Upper lobe of right lung (tissue), 1 donor: ENCODE results near the gene OSBPL3. TPM values are rescaled to one million over a fixed set of nuclear protein-coding genes. Genes with fewer than 3 reads are reported as not detected.

ENCODE experiments used
- ATAC-seq: fragments of 200-7000 bp; cut with Tn5 transposase; one replicate; pipeline ENCODE4 v1.9.1; 2020; ENCODE audit warnings: mild to moderate bottlenecking, moderate library complexity
- DNase-seq: peaks from one replicate; pipeline ENCODE4 v3.0.0-alpha.2; 2020
- H3K27ac ChIP-seq: fragments of 200-600 bp; one replicate; pipeline ENCODE4 v1.8.0; 2022
- H3K27me3 ChIP-seq: fragments of 200-600 bp; one replicate; pipeline ENCODE4 v1.8.0; 2022; ENCODE audit warnings: mild to moderate bottlenecking
- H3K36me3 ChIP-seq: fragments of 200-600 bp; one replicate; pipeline ENCODE4 v1.8.0; 2022
- H3K4me1 ChIP-seq: fragments of 200-600 bp; one replicate; pipeline ENCODE4 v1.8.0; 2022
- H3K4me3 ChIP-seq: fragments of 200-600 bp; one replicate; pipeline ENCODE4 v1.8.0; 2022; ENCODE audit warnings: mild to moderate bottlenecking
- H3K9me3 ChIP-seq: fragments of 200-600 bp; one replicate; pipeline ENCODE4 v1.8.0; 2022
- intact Hi-C: fragments of 100-400 bp; cut with DNase I; formaldehyde crosslinking; loops from one replicate; pipeline ENCODE4 v1.11.0; 2022
- total RNA-seq: library from RNA; stranded (reverse); fragmentation: NEBNext Ultra II Directional; extraction: Animal tissue kit (Norgen Biotek cat#: 25700); gene quantifications from one replicate; pipeline ENCODE4 v1.2.1, GENCODE V29; 2021
- TF ChIP-seq, protein P1 (sequence below): fragments of 200-600 bp; IDR thresholded peaks from one replicate; pipeline ENCODE4 v1.8.0; 2022; ENCODE audit warnings: antibody characterized with exemption
- donor health status: DM: no; HTN: yes; CAD: no; lungs with severe emphysema.

The OSBPL3 gene
- total RNA-seq, 1 donor from 2014 or later = 23.7 TPM

DNA sequence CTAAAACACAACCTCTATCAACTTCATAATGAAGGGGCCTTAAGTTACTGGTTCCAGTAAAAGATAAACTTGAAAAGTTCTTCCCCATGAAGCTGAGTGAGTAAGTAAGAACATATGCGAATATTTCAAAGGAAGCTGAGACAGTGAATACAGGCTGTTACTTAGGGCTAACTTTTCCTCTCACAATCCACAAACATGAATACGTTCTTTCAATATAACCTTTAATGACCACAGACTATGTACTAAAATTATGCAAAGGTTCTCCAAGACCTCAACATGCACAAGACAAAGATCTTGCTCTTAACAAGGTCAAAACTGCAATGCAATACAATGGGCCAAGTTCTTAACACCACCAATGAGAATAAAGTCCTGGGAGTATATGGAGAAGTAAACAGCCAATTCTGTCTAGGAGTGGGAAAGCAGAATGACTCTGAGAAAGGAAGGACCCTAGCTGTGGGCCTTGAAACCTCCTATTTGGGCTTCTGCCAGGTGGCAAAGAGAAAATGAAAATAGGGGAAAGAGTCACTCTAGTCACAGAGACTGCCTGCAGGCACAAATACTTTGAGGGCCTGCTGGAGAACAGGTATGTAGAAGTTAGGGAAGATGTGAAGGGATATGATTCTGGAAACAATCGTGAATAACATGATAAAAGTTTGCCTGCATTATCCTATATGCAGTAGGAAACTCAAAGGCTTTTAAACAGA lies 43.7 kb downstream of the OSBPL3 start:
- no peak for DNase-seq
- H3K27ac ChIP-seq = no peak overlapping the region
- H3K27me3 ChIP-seq = no peaks in the 10 kb centered on the region
- TF ChIP-seq, protein P1, sequence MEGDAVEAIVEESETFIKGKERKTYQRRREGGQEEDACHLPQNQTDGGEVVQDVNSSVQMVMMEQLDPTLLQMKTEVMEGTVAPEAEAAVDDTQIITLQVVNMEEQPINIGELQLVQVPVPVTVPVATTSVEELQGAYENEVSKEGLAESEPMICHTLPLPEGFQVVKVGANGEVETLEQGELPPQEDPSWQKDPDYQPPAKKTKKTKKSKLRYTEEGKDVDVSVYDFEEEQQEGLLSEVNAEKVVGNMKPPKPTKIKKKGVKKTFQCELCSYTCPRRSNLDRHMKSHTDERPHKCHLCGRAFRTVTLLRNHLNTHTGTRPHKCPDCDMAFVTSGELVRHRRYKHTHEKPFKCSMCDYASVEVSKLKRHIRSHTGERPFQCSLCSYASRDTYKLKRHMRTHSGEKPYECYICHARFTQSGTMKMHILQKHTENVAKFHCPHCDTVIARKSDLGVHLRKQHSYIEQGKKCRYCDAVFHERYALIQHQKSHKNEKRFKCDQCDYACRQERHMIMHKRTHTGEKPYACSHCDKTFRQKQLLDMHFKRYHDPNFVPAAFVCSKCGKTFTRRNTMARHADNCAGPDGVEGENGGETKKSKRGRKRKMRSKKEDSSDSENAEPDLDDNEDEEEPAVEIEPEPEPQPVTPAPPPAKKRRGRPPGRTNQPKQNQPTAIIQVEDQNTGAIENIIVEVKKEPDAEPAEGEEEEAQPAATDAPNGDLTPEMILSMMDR = no peak
- no peaks in the 10 kb centered on the region for H3K36me3 ChIP-seq
- H3K4me1 ChIP-seq = no peaks in the 10 kb centered on the region
- intact Hi-C loops = no loop called here
- H3K9me3 ChIP-seq = no peaks in the 10 kb centered on the region
- ATAC-seq = no peak
- H3K4me3 ChIP-seq = no peak overlapping the region

DNA sequence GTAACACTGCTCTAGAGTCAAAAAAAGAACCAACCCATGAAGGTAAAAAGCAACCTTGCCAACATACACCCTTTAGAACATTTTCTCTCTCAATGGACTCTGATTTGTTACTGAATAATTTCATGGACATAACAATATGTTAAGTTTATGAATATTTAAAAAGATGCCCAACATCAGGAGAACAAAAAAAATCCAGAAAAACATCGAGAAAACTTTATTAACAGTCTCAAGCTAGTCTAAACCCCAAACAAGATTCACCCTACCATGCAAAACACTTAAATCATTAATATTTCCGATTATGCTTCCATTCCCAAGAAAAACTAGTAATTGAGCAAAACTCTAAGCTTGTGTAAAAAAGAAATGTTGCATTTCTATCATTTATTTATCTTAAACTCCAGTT lies 46.7 kb downstream of the OSBPL3 start:
- H3K27me3 ChIP-seq = no peaks in the 10 kb centered on the region
- ATAC-seq = no peak

DNA sequence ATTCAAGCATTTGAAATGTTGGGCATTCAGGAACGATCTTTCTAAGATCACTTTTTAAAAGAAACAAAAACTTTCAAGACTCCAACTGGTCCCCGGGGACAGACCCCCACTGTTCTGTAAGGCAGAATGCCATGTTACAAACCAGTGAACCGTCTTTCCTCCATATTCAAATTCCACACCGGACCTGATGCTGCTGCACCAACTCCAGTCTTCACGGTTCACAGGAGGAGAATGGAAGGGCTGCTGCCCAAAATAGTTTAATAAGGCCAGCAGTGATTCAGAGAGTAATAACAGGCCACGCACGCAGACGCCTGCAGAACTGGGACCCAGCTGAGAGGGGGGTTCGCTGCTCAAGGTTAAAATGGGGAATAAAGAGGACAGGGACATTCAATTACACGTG lies 47.2 kb downstream of the OSBPL3 start:
- intact Hi-C loops = no loop called here
- no peak overlapping the region for H3K27ac ChIP-seq

More for the DNA sequence above, 46.7 kb downstream of the OSBPL3 start:
- Histone ChIP-seq H3K27ac (no peak overlapping the region), H3K9me3 (no peaks in the 10 kb centered on the region), H3K4me3 (no peak overlapping the region), H3K4me1 (no peaks in the 10 kb centered on the region), H3K36me3 (no peaks in the 10 kb centered on the region)
- no peak for DNase-seq
- TF ChIP-seq, protein P1 = no peak
- intact Hi-C loops = no loop called here

DNA sequence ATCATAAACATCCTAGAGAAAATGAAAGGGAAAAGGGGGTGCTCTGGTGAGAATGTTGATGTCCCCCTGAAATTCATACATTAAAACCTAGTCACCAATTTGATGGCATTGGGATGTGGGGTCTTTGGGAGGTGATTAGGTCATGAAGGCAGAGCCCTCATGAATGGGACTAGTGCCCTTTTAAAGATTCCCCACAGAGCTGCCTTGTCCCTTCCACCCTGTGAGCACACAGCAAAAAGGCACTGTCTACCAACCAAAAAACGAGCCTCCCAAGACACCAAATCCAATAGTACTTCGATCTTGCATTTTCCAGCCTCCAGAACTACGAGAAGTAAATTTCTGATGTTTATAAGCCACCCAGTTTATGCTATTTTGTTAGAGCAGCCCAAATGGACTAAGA lies 47.6 kb downstream of the OSBPL3 start:
- TF ChIP-seq, protein P1 = no peak
- Histone ChIP-seq H3K27me3 (no peaks in the 10 kb centered on the region), H3K4me3 (no peak overlapping the region), H3K4me1 (no peaks in the 10 kb centered on the region), H3K36me3 (no peaks in the 10 kb centered on the region), H3K9me3 (no peaks in the 10 kb centered on the region), H3K27ac (no peak overlapping the region)
- DNase-seq (no peak), ATAC-seq (no peak)
- intact Hi-C loops = no loop called here

More for the DNA sequence above, 47.2 kb downstream of the OSBPL3 start:
- Histone ChIP-seq H3K4me3 (no peak overlapping the region), H3K4me1 (no peaks in the 10 kb centered on the region), H3K36me3 (no peaks in the 10 kb centered on the region), H3K9me3 (no peaks in the 10 kb centered on the region), H3K27me3 (no peaks in the 10 kb centered on the region)
- no peak for DNase-seq
- no peak for ATAC-seq
- TF ChIP-seq, protein P1 = no peak

DNA sequence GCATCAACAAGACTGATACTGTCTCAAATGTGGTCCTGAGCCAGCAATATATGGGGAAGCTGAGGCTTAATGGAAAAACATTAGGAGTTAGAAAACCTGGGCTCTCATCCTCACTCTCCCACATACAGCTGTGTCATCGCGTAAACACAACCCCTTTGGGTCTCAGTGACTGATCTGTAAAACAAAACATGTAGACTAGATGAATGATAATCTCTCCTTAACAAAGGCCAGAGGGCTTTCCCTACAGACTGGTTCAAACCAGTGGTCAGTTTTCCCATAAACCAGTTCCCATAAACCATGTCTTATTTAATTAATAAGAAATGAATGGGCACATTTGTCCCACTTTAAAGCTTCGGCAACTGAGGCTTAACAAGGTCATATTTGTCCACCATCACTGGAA lies 48.1 kb downstream of the OSBPL3 start:
- no peak overlapping the region for H3K27ac ChIP-seq
- intact Hi-C loops = no loop called here
- H3K36me3 ChIP-seq = no peaks in the 10 kb centered on the region
- TF ChIP-seq, protein P1 = no peak
- H3K4me1 ChIP-seq = no peaks in the 10 kb centered on the region
- no peaks in the 10 kb centered on the region for H3K9me3 ChIP-seq
- no peak overlapping the region for H3K4me3 ChIP-seq
- ATAC-seq = no peak
- H3K27me3 ChIP-seq = no peaks in the 10 kb centered on the region
- DNase-seq = no peak

DNA sequence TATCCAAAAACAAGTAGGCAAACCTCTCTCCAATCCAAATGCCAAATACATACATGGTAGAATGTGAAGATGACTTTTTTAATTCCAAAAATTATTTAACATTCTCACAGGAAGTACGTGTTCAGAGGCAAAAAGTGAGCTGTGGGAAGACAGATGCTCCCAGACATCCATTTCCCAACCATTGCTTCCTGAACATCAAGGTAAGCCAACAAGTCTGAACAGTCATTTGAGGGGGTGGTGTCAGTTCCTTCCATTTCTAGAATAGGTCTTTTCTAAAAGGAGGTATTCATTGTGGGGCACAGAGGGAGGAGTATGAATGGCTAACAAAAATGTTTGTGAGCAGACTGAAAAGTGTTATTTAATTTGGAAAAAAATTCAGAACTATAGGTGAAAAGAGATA lies 49.1 kb downstream of the OSBPL3 start:
- DNase-seq = no peak
- Histone ChIP-seq H3K27ac (no peak overlapping the region), H3K36me3 (no peaks in the 10 kb centered on the region), H3K4me1 (no peaks in the 10 kb centered on the region), H3K9me3 (no peaks in the 10 kb centered on the region), H3K4me3 (no peak overlapping the region), H3K27me3 (no peaks in the 10 kb centered on the region)
- no peak for ATAC-seq
- TF ChIP-seq, protein P1 = no peak
- intact Hi-C loops = no loop called here
